ENCODE data around the gene PRKCQ. TPM values are rescaled to one million over a fixed set of nuclear protein-coding genes. Genes with fewer than 3 reads are reported as not detected.

The PRKCQ gene
- total RNA-seq, 1 experiment from 2014 or later: 12.1 TPM

DNA sequence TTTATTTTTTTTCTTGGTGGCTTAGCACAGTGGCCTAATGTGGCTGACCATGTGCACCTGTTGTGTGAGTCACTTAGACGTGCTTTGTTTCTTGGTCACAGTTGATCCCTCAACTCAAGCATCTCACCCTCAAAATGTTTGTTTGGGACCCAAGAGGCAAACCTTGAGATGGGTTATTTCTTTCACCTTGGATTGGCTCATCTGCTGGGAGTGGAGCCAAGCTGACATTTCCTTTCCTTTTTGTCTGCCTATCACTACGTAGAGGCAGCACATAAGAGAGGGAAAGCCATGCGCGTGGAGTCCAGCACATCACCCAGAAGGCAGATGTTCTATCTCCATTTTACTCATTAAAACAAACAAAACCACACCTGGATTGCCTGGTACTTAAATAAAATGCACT, 6.4 kb upstream of the PRKCQ start:
- Histone ChIP-seq H4K5ac (ENCODE audit: insufficient read length, low read depth, low read length) (no peak overlapping the region), H3K4me1 (ENCODE audit: insufficient read depth, low read length) (no peaks in the 10 kb centered on the region), H4K91ac (ENCODE audit: insufficient read length, low read depth, low read length) (no peak overlapping the region), H2BK120ac (ENCODE audit: low read depth, low read length, poor library complexity, severe bottlenecking) (no peak overlapping the region), H4K20me1 (ENCODE audit: control insufficient read depth, insufficient read depth, insufficient read length) (no peaks in the 10 kb centered on the region), H2BK20ac (ENCODE audit: low read depth, low read length, poor library complexity, severe bottlenecking) (no peak overlapping the region), H3T11ph (ENCODE audit: low read length) (no peak overlapping the region), H3K23ac (ENCODE audit: insufficient read length, low read depth, low read length) (no peak overlapping the region), H3K9me3 (ENCODE audit: control insufficient read depth, low read depth, low read length) (no peaks in the 10 kb centered on the region), H2BK12ac (ENCODE audit: insufficient read length, low read depth, low read length) (no peak overlapping the region), H3K79me1 (ENCODE audit: insufficient read depth, low read depth, low read length, poor library complexity, severe bottlenecking) (no peaks in the 10 kb centered on the region), H3K27me3 (ENCODE audit: insufficient read depth, low read length) (no peaks in the 10 kb centered on the region), H3K18ac (ENCODE audit: insufficient read length, low read depth, low read length) (no peak overlapping the region), H2AFZ (ENCODE audit: low read length) (no peak overlapping the region), H3K9ac (ENCODE audit: extremely low read depth, insufficient read length, low read length) (no peak overlapping the region), H3K4me2 (ENCODE audit: insufficient read depth, insufficient read length, low read length) (no peak overlapping the region), H2BK15ac (ENCODE audit: low read depth, low read length) (no peak overlapping the region), H4K8ac (replicated peaks; ENCODE audit: insufficient read length, low read depth, low read length) (no peak overlapping the region), H3K4ac (ENCODE audit: low read depth, low read length) (no peak overlapping the region), H3K79me2 (ENCODE audit: insufficient read depth, low read length) (no peaks in the 10 kb centered on the region), H3K14ac (ENCODE audit: insufficient read depth, low read length) (no peak overlapping the region), H3K27ac (ENCODE audit: insufficient read length, low read depth, low read length) (no peak overlapping the region), H3K56ac (ENCODE audit: insufficient read length, low read depth, low read length) (no peak overlapping the region), H3K23me2 (ENCODE audit: insufficient read length, low read depth, low read length, poor library complexity, severe bottlenecking) (no peaks in the 10 kb centered on the region), H2AK5ac (ENCODE audit: insufficient read length, low read length) (no peak overlapping the region), H2BK5ac (ENCODE audit: insufficient read length, low read length) (no peak overlapping the region)
- no peak for DNase-seq
- WGBS (ENCODE audit: extremely low coverage, insufficient read length, low lambda C conversion rate): no CpG with 5 or more reads among the region's 4 CpGs
- no peak overlapping the region for H3K27ac Mint-ChIP-seq
- TF ChIP-seq, protein P1, sequence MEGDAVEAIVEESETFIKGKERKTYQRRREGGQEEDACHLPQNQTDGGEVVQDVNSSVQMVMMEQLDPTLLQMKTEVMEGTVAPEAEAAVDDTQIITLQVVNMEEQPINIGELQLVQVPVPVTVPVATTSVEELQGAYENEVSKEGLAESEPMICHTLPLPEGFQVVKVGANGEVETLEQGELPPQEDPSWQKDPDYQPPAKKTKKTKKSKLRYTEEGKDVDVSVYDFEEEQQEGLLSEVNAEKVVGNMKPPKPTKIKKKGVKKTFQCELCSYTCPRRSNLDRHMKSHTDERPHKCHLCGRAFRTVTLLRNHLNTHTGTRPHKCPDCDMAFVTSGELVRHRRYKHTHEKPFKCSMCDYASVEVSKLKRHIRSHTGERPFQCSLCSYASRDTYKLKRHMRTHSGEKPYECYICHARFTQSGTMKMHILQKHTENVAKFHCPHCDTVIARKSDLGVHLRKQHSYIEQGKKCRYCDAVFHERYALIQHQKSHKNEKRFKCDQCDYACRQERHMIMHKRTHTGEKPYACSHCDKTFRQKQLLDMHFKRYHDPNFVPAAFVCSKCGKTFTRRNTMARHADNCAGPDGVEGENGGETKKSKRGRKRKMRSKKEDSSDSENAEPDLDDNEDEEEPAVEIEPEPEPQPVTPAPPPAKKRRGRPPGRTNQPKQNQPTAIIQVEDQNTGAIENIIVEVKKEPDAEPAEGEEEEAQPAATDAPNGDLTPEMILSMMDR (conservative IDR thresholded peaks at IDR 0.05): no peak
- H3K27me3 Mint-ChIP-seq (ENCODE audit: low read depth): no peaks in the 10 kb centered on the region
- no peaks in the 10 kb centered on the region for H3K9me3 Mint-ChIP-seq
- H3K4me1 Mint-ChIP-seq: peaks cover 7 to 10% of the 10 kb centered on the region in 2 experiments
- no peak overlapping the region for H3K4me3 Mint-ChIP-seq
- H3K36me3 Mint-ChIP-seq (ENCODE audit: insufficient read depth in 1 of 3, low read depth in 3 of 3): peaks cover 8 to 39% (median 34%) of the 10 kb centered on the region in 3 experiments; a peak in 5 of 7 replicates
